RPMI7951 (cell line): Measurements from ENCODE around the gene MR1. TPM values are rescaled to one million over a fixed set of nuclear protein-coding genes. Genes with fewer than 3 reads are reported as not detected.
A peak's percentile ranks its signal among the peaks of the same experiment; 100 is the strongest.

Experiments used
- DNase-seq: peaks from one replicate; pipeline ENCODE4 v3.0.0-alpha.2; 2012; ENCODE audit warnings: low read depth
- total RNA-seq: library from RNA; depleted of rRNA; stranded (reverse); fragments of >200 nt; shearing (Covaris generic); gene quantifications from 2 replicates; pipeline ENCODE4 v1.2.3, GENCODE V29; 2014

The MR1 gene
- total RNA-seq, 1 experiment from 2014 or later, result 13.3 TPM

GRCh38 chr1:181090641-181091126 lies 56.9 kb downstream of the MR1 start:
- no peak for DNase-seq

GRCh38 chr1:181091309-181092040 lies 57.7 kb downstream of the MR1 start:
- DNase-seq, result no peak

GRCh38 chr1:181092056-181092455 lies 58.3 kb downstream of the MR1 start:
- DNase-seq, result no peak

- no peak for DNase-seq
These were observed 59.2 kb downstream of the MR1 start for GRCh38 chr1:181092883-181093458.

GRCh38 chr1:181094416-181095212 lies 60.8 kb downstream of the MR1 start:
- DNase-seq, result no peak

GRCh38 chr1:181095260-181095659 lies 61.5 kb downstream of the MR1 start:
- no peak for DNase-seq

- DNase-seq, result no peak
These were observed 62.0 kb downstream of the MR1 start for GRCh38 chr1:181095763-181096184.

- peak; percentile 31 for DNase-seq
These were observed 63.5 kb downstream of the MR1 start for GRCh38 chr1:181097242-181097641.

GRCh38 chr1:181099152-181100014 lies 65.6 kb downstream of the MR1 start:
- DNase-seq, result no peak

GRCh38 chr1:181100015-181100905 lies 66.5 kb downstream of the MR1 start:
- DNase-seq, result no peak

- no peak for DNase-seq
These were observed 67.2 kb downstream of the MR1 start for GRCh38 chr1:181100934-181101333.

- peak; percentile 72 for DNase-seq
These were observed 67.9 kb downstream of the MR1 start for GRCh38 chr1:181101581-181102226.

GRCh38 chr1:181102841-181103240 lies 69.1 kb downstream of the MR1 start:
- peak; percentile 29 for DNase-seq

GRCh38 chr1:181103399-181103798 lies 69.6 kb downstream of the MR1 start:
- DNase-seq, result no peak

- DNase-seq, result peak; percentile 33
These were observed 70.4 kb downstream of the MR1 start for GRCh38 chr1:181104042-181104789.

GRCh38 chr1:181104790-181105133 lies 71.0 kb downstream of the MR1 start:
- no peak for DNase-seq

- DNase-seq, result peak; percentile 87
These were observed 71.6 kb downstream of the MR1 start for GRCh38 chr1:181105134-181106021.

GRCh38 chr1:181106022-181106312 lies 72.2 kb downstream of the MR1 start:
- no peak for DNase-seq

- no peak for DNase-seq
These were observed 72.7 kb downstream of the MR1 start for GRCh38 chr1:181106479-181106878.
